Neural progenitor cell (in vitro differentiated cells): Measurements from ENCODE around the gene CETP. TPM values are rescaled to one million over a fixed set of nuclear protein-coding genes. Genes with fewer than 3 reads are reported as not detected.

Experiments
- DNase-seq: peaks from one replicate; pipeline ENCODE4 v3.0.0-alpha.2; 2016; ENCODE audit warnings: low spot score
- H2AFZ ChIP-seq: fragments of 200-600 bp; sonication (generic); replicated peaks from 2 replicates; pipeline ENCODE4 v1.6.1; 2016; ENCODE audit warnings: antibody characterized with exemption
- H3F3A ChIP-seq: fragments of 200-600 bp; sonication (generic); 2 replicates; pipeline ENCODE4 v1.6.1; 2016; ENCODE audit warnings: antibody characterized with exemption, low read depth
- H3K27ac ChIP-seq: fragments of 200-600 bp; sonication (generic); 2 replicates; pipeline ENCODE4 v1.5.1; 2016; ENCODE audit warnings: mild to moderate bottlenecking
- H3K27me3 ChIP-seq: fragments of 200-600 bp; sonication (generic); 2 replicates; pipeline ENCODE4 v1.6.1; 2016; ENCODE audit warnings: mild to moderate bottlenecking, moderate library complexity
- H3K36me3 ChIP-seq: fragments of 200-600 bp; sonication (generic); 2 replicates; pipeline ENCODE4 v1.5.1; 2016
- H3K4me1 ChIP-seq: fragments of 200-600 bp; sonication (generic); 2 replicates; pipeline ENCODE4 v1.6.1; 2016; ENCODE audit warnings: mixed run types
- H3K4me2 ChIP-seq: fragments of 200-600 bp; sonication (generic); 2 replicates; pipeline ENCODE4 v1.6.1; 2016
- H3K4me3 ChIP-seq: fragments of 200-600 bp; sonication (generic); 2 replicates; pipeline ENCODE4 v1.5.1; 2016
- H3K79me2 ChIP-seq: fragments of 200-600 bp; sonication (generic); 2 replicates; pipeline ENCODE4 v1.6.1; 2016; ENCODE audit warnings: low read depth
- H3K9ac ChIP-seq: fragments of 200-600 bp; sonication (generic); 2 replicates; pipeline ENCODE4 v1.6.1; 2016
- H3K9me3 ChIP-seq: fragments of 200-600 bp; sonication (generic); 2 replicates; pipeline ENCODE4 v1.5.1; 2016; ENCODE audit warnings: low read depth
- H4K20me1 ChIP-seq: fragments of 200-600 bp; sonication (generic); 2 replicates; pipeline ENCODE4 v1.6.1; 2016; ENCODE audit warnings: low read depth
- H3K27ac Mint-ChIP-seq: 3 replicates; pipeline ENCODE4 v1.8.0; 2021; ENCODE audit warnings: mixed read lengths
- H3K27me3 Mint-ChIP-seq: 2 replicates; pipeline ENCODE4 v1.8.0; 2022; ENCODE audit warnings: low read depth, mild to moderate bottlenecking, inconsistent platforms, moderate library complexity, mixed read lengths; ENCODE audit not compliant: insufficient read depth
- H3K36me3 Mint-ChIP-seq: 3 replicates; pipeline ENCODE4 v1.8.0; 2021; ENCODE audit warnings: mixed read lengths
- H3K4me1 Mint-ChIP-seq: 3 replicates; pipeline ENCODE4 v1.8.0; 2021; ENCODE audit warnings: mixed read lengths
- H3K4me3 Mint-ChIP-seq: 3 replicates; pipeline ENCODE4 v1.8.0; 2021; ENCODE audit warnings: mild to moderate bottlenecking, moderate library complexity, mixed read lengths
- H3K9me3 Mint-ChIP-seq: 3 replicates; pipeline ENCODE4 v1.8.0; 2020; ENCODE audit warnings: mixed read lengths
- EZH2 ChIP-seq: fragments of 200-600 bp; sonication (generic); IDR thresholded peaks from 2 replicates; pipeline ENCODE4 v1.6.1; 2017; ENCODE audit warnings: antibody characterized with exemption, mild to moderate bottlenecking, moderate library complexity
- EZH2phosphoT487 ChIP-seq: fragments of 200-600 bp; sonication (generic); IDR thresholded peaks from 2 replicates; pipeline ENCODE4 v1.6.1; 2017; ENCODE audit warnings: antibody characterized with exemption
- total RNA-seq: library from RNA; depleted of rRNA; stranded (reverse); fragments of >200 nt; gene quantifications from 2 replicates; pipeline ENCODE4 v1.2.3, GENCODE V29; 2015; ENCODE audit warnings: low replicate concordance
- TF ChIP-seq, protein P1 (sequence below): fragments of 200-600 bp; sonication (generic); IDR thresholded peaks from 2 replicates; pipeline ENCODE4 v1.5.1; 2017; ENCODE audit warnings: antibody characterized with exemption, mild to moderate bottlenecking

The CETP gene
- total RNA-seq, 1 donor from 2014 or later = 0.28 TPM

DNA sequence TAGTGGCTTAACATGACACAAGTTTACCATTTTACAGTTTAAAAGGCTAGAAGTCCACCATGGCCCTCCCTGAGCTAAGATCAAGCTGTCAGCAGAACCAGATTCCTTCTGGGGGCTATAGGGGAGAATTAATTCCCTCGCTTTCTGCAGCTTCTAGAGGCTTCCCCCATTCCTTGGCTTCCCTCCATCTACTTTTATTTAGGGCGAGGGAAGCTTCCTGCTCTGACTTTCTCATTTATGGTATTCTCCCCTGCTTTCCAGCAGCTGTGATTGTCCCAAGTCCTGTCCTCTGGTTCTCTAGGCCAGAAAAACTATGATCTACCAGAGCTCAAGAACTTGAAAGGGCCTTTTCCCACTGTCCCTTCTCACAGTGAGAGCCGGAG lies 4.3 kb downstream of the CETP start:
- Mint-ChIP-seq H3K4me1 (peaks cover 13% of the 10 kb centered on the region), H3K36me3 (no peaks in the 10 kb centered on the region), H3K27me3 (peaks cover 6% of the 10 kb centered on the region), H3K27ac (peak overlapping the region; percentile 93), H3K9me3 (no peaks in the 10 kb centered on the region), H3K4me3 (no peak overlapping the region)
- Histone ChIP-seq H3K27ac (no peak overlapping the region), H3F3A (no peaks in the 10 kb centered on the region), H3K27me3 (no peaks in the 10 kb centered on the region), H3K79me2 (no peaks in the 10 kb centered on the region), H3K4me3 (no peak overlapping the region), H3K4me1 (no peaks in the 10 kb centered on the region), H3K4me2 (no peak overlapping the region), H4K20me1 (no peaks in the 10 kb centered on the region), H3K36me3 (no peaks in the 10 kb centered on the region), H3K9me3 (no peaks in the 10 kb centered on the region), H3K9ac (no peak overlapping the region), H2AFZ (no peak overlapping the region)
- TF ChIP-seq EZH2phosphoT487 (no peak), EZH2 (no peak)
- TF ChIP-seq, protein P1, sequence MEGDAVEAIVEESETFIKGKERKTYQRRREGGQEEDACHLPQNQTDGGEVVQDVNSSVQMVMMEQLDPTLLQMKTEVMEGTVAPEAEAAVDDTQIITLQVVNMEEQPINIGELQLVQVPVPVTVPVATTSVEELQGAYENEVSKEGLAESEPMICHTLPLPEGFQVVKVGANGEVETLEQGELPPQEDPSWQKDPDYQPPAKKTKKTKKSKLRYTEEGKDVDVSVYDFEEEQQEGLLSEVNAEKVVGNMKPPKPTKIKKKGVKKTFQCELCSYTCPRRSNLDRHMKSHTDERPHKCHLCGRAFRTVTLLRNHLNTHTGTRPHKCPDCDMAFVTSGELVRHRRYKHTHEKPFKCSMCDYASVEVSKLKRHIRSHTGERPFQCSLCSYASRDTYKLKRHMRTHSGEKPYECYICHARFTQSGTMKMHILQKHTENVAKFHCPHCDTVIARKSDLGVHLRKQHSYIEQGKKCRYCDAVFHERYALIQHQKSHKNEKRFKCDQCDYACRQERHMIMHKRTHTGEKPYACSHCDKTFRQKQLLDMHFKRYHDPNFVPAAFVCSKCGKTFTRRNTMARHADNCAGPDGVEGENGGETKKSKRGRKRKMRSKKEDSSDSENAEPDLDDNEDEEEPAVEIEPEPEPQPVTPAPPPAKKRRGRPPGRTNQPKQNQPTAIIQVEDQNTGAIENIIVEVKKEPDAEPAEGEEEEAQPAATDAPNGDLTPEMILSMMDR = no peak
- DNase-seq = no peak

DNA sequence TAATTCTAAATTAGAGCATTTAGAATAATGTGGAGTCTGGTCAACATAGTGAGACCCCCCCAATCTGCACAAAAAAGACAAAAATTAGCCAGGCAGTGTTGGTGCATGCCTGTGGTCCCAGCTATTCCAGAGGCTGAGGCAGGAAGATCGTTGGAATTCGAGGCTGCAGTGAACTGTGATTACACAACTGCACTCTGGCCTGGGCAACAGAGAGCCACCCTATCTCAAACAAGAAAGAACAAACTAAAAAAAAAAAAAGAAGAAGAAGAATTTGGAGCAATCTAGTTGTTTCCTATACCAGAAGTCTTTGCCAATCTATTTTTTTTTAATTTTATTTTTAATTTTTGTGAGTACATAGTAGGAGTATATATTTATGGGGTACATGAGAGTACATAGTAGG lies 6.0 kb downstream of the CETP start:
- no peaks in the 10 kb centered on the region for H3K27me3 ChIP-seq
- H3K4me1 ChIP-seq = no peaks in the 10 kb centered on the region
- Mint-ChIP-seq H3K4me3 (no peak overlapping the region), H3K27me3 (peaks cover 9% of the 10 kb centered on the region), H3K4me1 (peaks cover 21% of the 10 kb centered on the region), H3K9me3 (no peaks in the 10 kb centered on the region), H3K27ac (no peak overlapping the region), H3K36me3 (no peaks in the 10 kb centered on the region)
- H3K4me2 ChIP-seq = no peak overlapping the region
- H3K36me3 ChIP-seq = no peaks in the 10 kb centered on the region
- H3K9me3 ChIP-seq = no peaks in the 10 kb centered on the region
- H2AFZ ChIP-seq = no peak overlapping the region
- no peak overlapping the region for H3K4me3 ChIP-seq
- TF ChIP-seq EZH2phosphoT487 (no peak), EZH2 (no peak)
- TF ChIP-seq, protein P1 = no peak
- H4K20me1 ChIP-seq = no peaks in the 10 kb centered on the region
- H3F3A ChIP-seq = no peaks in the 10 kb centered on the region
- H3K9ac ChIP-seq = no peak overlapping the region
- H3K79me2 ChIP-seq = no peaks in the 10 kb centered on the region
- DNase-seq = no peak
- H3K27ac ChIP-seq = no peak overlapping the region

DNA sequence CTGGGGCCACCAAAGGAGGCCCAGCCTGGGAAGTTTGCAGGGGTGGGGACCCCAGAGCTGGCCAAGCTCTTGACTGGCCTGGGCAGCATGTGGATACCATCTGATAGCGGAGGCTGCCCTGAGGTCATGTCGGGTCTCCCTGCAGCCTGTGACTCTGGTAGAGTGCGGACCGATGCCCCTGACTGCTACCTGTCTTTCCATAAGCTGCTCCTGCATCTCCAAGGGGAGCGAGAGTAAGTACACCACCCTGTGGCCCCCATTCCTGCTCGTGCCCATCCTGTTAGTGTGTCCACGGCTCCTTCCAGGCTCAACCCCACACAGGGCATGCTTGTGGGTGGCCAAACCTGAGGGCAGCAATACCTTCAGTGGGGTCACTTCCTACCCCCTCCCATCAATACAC lies 8.0 kb downstream of the CETP start:
- DNase-seq = no peak
- no peak overlapping the region for H3K9ac ChIP-seq
- H3K9me3 Mint-ChIP-seq = no peaks in the 10 kb centered on the region
- H3K36me3 Mint-ChIP-seq = no peaks in the 10 kb centered on the region
- H3K4me3 Mint-ChIP-seq = no peak overlapping the region
- peaks cover 21% of the 10 kb centered on the region for H3K4me1 Mint-ChIP-seq
- H2AFZ ChIP-seq = no peak overlapping the region
- H4K20me1 ChIP-seq = no peaks in the 10 kb centered on the region
- no peaks in the 10 kb centered on the region for H3K9me3 ChIP-seq
- H3K4me1 ChIP-seq = no peaks in the 10 kb centered on the region
- no peaks in the 10 kb centered on the region for H3K79me2 ChIP-seq
- H3K27me3 ChIP-seq = no peaks in the 10 kb centered on the region
- H3K4me2 ChIP-seq = no peak overlapping the region
- H3F3A ChIP-seq = no peaks in the 10 kb centered on the region
- H3K27me3 Mint-ChIP-seq = peaks cover 12% of the 10 kb centered on the region
- no peaks in the 10 kb centered on the region for H3K36me3 ChIP-seq
- H3K4me3 ChIP-seq = no peak overlapping the region
- TF ChIP-seq, protein P1 = no peak
- TF ChIP-seq EZH2 (no peak), EZH2phosphoT487 (no peak)
- H3K27ac Mint-ChIP-seq = no peak overlapping the region
- no peak overlapping the region for H3K27ac ChIP-seq
